GM23338 (cell line): ENCODE results near the gene MYO19. TPM values are rescaled to one million over a fixed set of nuclear protein-coding genes. Genes with fewer than 3 reads are reported as not detected.

Experiments used
- ATAC-seq: fragments of 200-7000 bp; cut with Tn5 transposase; 3 replicates; pipeline ENCODE4 v1.9.1; 2020
- DNase-seq: peaks from one replicate; pipeline ENCODE4 v3.0.0-alpha.2; 2015; ENCODE audit warnings: low spot score
- H2AFZ ChIP-seq: fragments of 200-600 bp; sonication (generic); 2 replicates; pipeline ENCODE4 v1.8.0; 2016; ENCODE audit warnings: antibody characterized with exemption, mild to moderate bottlenecking, moderate library complexity
- H3F3A ChIP-seq: fragments of 200-600 bp; sonication (generic); replicated peaks from 2 replicates; pipeline ENCODE4 v1.8.0; 2017; ENCODE audit warnings: antibody characterized with exemption, mixed run types, low read depth
- H3K27ac ChIP-seq: fragments of 200-600 bp; sonication (generic); 2 replicates; pipeline ENCODE4 v1.6.1; 2016; ENCODE audit warnings: low read depth
- H3K27me3 ChIP-seq: fragments of 200-600 bp; sonication (generic); 2 replicates; pipeline ENCODE4 v1.8.0; 2016; ENCODE audit warnings: mild to moderate bottlenecking, mixed run types, moderate library complexity; ENCODE audit not compliant: insufficient read depth
- H3K36me3 ChIP-seq: fragments of 200-600 bp; sonication (generic); 2 replicates; pipeline ENCODE4 v1.8.0; 2016; ENCODE audit warnings: mild to moderate bottlenecking; ENCODE audit not compliant: insufficient read depth
- H3K4me1 ChIP-seq: fragments of 200-600 bp; sonication (generic); 2 replicates; pipeline ENCODE4 v1.8.0; 2016; ENCODE audit warnings: mild to moderate bottlenecking, moderate library complexity; ENCODE audit not compliant: insufficient read depth
- H3K4me2 ChIP-seq: fragments of 200-600 bp; sonication (generic); 2 replicates; pipeline ENCODE4 v1.7.1; 2017; ENCODE audit warnings: mixed run types
- H3K4me3 ChIP-seq: fragments of 200-600 bp; sonication (generic); 2 replicates; pipeline ENCODE4 v1.6.1; 2016; ENCODE audit warnings: mixed run types
- H3K79me2 ChIP-seq: fragments of 200-600 bp; sonication (generic); replicated peaks from 2 replicates; pipeline ENCODE4 v1.8.0; 2017; ENCODE audit warnings: mild to moderate bottlenecking; ENCODE audit not compliant: insufficient read depth
- H3K9me2 ChIP-seq: fragments of 200-600 bp; sonication (generic); 2 replicates; pipeline ENCODE4 v1.8.0; 2017; ENCODE audit not compliant: insufficient read depth
- H4K20me1 ChIP-seq: fragments of 200-600 bp; sonication (generic); replicated peaks from 2 replicates; pipeline ENCODE4 v1.8.0; 2017; ENCODE audit warnings: mild to moderate bottlenecking; ENCODE audit not compliant: insufficient read depth
- H3K27ac Mint-ChIP-seq: 2 replicates; pipeline ENCODE4 v1.8.0; 2020; ENCODE audit warnings: inconsistent platforms, mild to moderate bottlenecking, moderate library complexity, mixed read lengths
- H3K27me3 Mint-ChIP-seq: 3 replicates; pipeline ENCODE4 v1.8.0; 2022; ENCODE audit warnings: low read depth, mild to moderate bottlenecking, moderate library complexity, mixed read lengths, inconsistent platforms; ENCODE audit not compliant: insufficient read depth, poor library complexity
- H3K36me3 Mint-ChIP-seq: 3 replicates; pipeline ENCODE4 v1.8.0; 2021; ENCODE audit warnings: low read depth, mild to moderate bottlenecking, inconsistent platforms, moderate library complexity, mixed read lengths
- H3K4me1 Mint-ChIP-seq: 3 replicates; pipeline ENCODE4 v1.8.0; 2020; ENCODE audit warnings: mild to moderate bottlenecking, inconsistent platforms, mixed read lengths
- H3K4me3 Mint-ChIP-seq: 3 replicates; pipeline ENCODE4 v1.8.0; 2021; ENCODE audit warnings: moderate library complexity, mild to moderate bottlenecking, inconsistent platforms, mixed read lengths
- H3K9me3 Mint-ChIP-seq: 3 replicates; pipeline ENCODE4 v1.8.0; 2020; ENCODE audit warnings: moderate library complexity, mild to moderate bottlenecking, inconsistent platforms, mixed read lengths
- EZH2 ChIP-seq: fragments of 200-600 bp; sonication (generic); IDR thresholded peaks from one replicate; pipeline ENCODE4 v1.8.0; 2017; ENCODE audit warnings: antibody characterized with exemption, mild to moderate bottlenecking, low read depth; ENCODE audit not compliant: unreplicated experiment
- EZH2phosphoT487 ChIP-seq: fragments of 200-600 bp; sonication (generic); IDR thresholded peaks from one replicate; pipeline ENCODE4 v1.8.1; 2018; ENCODE audit warnings: antibody characterized with exemption; ENCODE audit not compliant: unreplicated experiment
- JUNB ChIP-seq: IDR thresholded peaks from one replicate; pipeline ENCODE4 v1.6.1; 2016; ENCODE audit warnings: antibody characterized with exemption; ENCODE audit not compliant: unreplicated experiment
- REST ChIP-seq: IDR thresholded peaks from one replicate; pipeline ENCODE4 v1.6.1; 2018; ENCODE audit warnings: antibody characterized with exemption; ENCODE audit not compliant: unreplicated experiment
- STAT1 ChIP-seq: IDR thresholded peaks from one replicate; pipeline ENCODE4 v1.6.1; 2016; ENCODE audit warnings: antibody characterized with exemption; ENCODE audit not compliant: unreplicated experiment
- ZNF114 ChIP-seq: fragments of 250-450 bp; sonication (Bioruptor Pico); IDR thresholded peaks from 2 replicates; pipeline ENCODE4 v1.5.0; 2020; ENCODE audit warnings: mild to moderate bottlenecking, moderate library complexity
- ZNF331 ChIP-seq: fragments of 250-450 bp; sonication (Bioruptor Pico); IDR thresholded peaks from 2 replicates; pipeline ENCODE4 v1.5.0; 2020; ENCODE audit warnings: low read depth, mild to moderate bottlenecking, moderate library complexity
- polyA plus RNA-seq: library from polyadenylated mRNA; unstranded; fragments of >200 nt; fragmentation: Nextera tagmentation; extraction: Ambion mirVana; gene quantifications from 2 replicates; pipeline ENCODE4 v1.2.1, GENCODE V29; 2016
- total RNA-seq: library from RNA; depleted of rRNA; stranded (reverse); fragments of >200 nt; shearing (Covaris generic); gene quantifications from 2 replicates; pipeline ENCODE4 v1.2.3, GENCODE V29; 2014
- TF ChIP-seq, protein P1 (sequence below), 2 experiments: fragments of 200-600 bp in 1 of 2; sonication (generic) in 1 of 2; conservative IDR thresholded peaks; 2 replicates each; pipeline versions ENCODE4 v1.5.1 to v1.6.1; 2016 to 2017; ENCODE audit warnings: antibody characterized with exemption in 2 of 2, low read depth in 2 of 2, mild to moderate bottlenecking in 2 of 2, moderate library complexity in 1 of 2
- TF ChIP-seq, protein P2 (sequence below): fragments of 250-450 bp; sonication (Bioruptor Pico); IDR thresholded peaks from 2 replicates; pipeline ENCODE4 v1.5.0; 2020; ENCODE audit warnings: mild to moderate bottlenecking, moderate library complexity

MYO19 gene
- total and polyA plus RNA-seq, 2 experiments from 2014 or later = 37.9 to 150 TPM

DNA sequence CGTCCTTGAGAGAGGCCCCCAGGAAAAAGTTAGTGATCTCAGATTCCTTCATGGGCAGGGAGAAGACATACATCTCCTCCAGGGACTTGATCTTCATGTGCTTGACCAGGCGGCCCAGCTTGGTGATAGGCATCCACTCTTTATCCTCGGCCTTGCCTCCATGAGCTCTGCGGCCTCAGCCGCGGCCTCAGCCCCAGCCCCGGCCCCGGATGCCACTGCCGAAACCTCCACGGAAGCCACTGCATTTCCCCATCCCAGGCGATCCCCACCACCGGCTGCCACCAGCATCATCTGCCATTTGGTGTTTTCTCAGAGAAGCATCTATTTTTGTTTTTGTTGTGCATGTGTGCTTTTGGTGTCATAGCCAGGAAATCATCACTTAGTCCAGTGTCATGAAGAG, 40.4 kb upstream of the MYO19 start (continued):
- TF ChIP-seq REST = no peak

GRCh38 chr17:36566081-36566480, 31.4 kb upstream of the MYO19 start:
- ATAC-seq (no peak), DNase-seq (no peak)
- 0 out of 2 replicates have a peak, but pooled peaks cover 5% of the 10 kb centered on the region for H3K79me2 ChIP-seq
- no peak overlapping the region for H3K4me3 Mint-ChIP-seq
- no peak overlapping the region for H3K4me3 ChIP-seq
- no peaks in the 10 kb centered on the region for H3K27me3 Mint-ChIP-seq
- H3K9me3 Mint-ChIP-seq = no peaks in the 10 kb centered on the region
- peaks cover 14% of the 10 kb centered on the region; the same call in 1 of the 2 replicates for H4K20me1 ChIP-seq
- no peaks in the 10 kb centered on the region for H3K4me1 Mint-ChIP-seq
- no peak overlapping the region for H3K27ac Mint-ChIP-seq
- H3K27ac ChIP-seq = no peak overlapping the region
- H3K4me2 ChIP-seq = no peak overlapping the region
- H3K27me3 ChIP-seq = no peaks in the 10 kb centered on the region
- H3F3A ChIP-seq = peaks cover 4% of the 10 kb centered on the region; the same call in 1 of the 2 replicates
- no peaks in the 10 kb centered on the region for H3K4me1 ChIP-seq
- peaks cover 45% of the 10 kb centered on the region for H3K36me3 Mint-ChIP-seq
- H3K9me2 ChIP-seq = no peaks in the 10 kb centered on the region
- no peak overlapping the region for H2AFZ ChIP-seq
- peaks cover 35% of the 10 kb centered on the region for H3K36me3 ChIP-seq
- TF ChIP-seq ZNF114 (CRISPR knock-in tag) (no peak), JUNB (no peak), STAT1 (no peak), EZH2phosphoT487 (no peak), EZH2 (no peak), ZNF331 (CRISPR knock-in tag) (no peak), REST (no peak)
- TF ChIP-seq, protein P1, sequence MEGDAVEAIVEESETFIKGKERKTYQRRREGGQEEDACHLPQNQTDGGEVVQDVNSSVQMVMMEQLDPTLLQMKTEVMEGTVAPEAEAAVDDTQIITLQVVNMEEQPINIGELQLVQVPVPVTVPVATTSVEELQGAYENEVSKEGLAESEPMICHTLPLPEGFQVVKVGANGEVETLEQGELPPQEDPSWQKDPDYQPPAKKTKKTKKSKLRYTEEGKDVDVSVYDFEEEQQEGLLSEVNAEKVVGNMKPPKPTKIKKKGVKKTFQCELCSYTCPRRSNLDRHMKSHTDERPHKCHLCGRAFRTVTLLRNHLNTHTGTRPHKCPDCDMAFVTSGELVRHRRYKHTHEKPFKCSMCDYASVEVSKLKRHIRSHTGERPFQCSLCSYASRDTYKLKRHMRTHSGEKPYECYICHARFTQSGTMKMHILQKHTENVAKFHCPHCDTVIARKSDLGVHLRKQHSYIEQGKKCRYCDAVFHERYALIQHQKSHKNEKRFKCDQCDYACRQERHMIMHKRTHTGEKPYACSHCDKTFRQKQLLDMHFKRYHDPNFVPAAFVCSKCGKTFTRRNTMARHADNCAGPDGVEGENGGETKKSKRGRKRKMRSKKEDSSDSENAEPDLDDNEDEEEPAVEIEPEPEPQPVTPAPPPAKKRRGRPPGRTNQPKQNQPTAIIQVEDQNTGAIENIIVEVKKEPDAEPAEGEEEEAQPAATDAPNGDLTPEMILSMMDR (conservative IDR thresholded peaks at IDR 0.05; ENCODE audit: low read depth in 2 of 2) = no peak
- TF ChIP-seq, protein P2, sequence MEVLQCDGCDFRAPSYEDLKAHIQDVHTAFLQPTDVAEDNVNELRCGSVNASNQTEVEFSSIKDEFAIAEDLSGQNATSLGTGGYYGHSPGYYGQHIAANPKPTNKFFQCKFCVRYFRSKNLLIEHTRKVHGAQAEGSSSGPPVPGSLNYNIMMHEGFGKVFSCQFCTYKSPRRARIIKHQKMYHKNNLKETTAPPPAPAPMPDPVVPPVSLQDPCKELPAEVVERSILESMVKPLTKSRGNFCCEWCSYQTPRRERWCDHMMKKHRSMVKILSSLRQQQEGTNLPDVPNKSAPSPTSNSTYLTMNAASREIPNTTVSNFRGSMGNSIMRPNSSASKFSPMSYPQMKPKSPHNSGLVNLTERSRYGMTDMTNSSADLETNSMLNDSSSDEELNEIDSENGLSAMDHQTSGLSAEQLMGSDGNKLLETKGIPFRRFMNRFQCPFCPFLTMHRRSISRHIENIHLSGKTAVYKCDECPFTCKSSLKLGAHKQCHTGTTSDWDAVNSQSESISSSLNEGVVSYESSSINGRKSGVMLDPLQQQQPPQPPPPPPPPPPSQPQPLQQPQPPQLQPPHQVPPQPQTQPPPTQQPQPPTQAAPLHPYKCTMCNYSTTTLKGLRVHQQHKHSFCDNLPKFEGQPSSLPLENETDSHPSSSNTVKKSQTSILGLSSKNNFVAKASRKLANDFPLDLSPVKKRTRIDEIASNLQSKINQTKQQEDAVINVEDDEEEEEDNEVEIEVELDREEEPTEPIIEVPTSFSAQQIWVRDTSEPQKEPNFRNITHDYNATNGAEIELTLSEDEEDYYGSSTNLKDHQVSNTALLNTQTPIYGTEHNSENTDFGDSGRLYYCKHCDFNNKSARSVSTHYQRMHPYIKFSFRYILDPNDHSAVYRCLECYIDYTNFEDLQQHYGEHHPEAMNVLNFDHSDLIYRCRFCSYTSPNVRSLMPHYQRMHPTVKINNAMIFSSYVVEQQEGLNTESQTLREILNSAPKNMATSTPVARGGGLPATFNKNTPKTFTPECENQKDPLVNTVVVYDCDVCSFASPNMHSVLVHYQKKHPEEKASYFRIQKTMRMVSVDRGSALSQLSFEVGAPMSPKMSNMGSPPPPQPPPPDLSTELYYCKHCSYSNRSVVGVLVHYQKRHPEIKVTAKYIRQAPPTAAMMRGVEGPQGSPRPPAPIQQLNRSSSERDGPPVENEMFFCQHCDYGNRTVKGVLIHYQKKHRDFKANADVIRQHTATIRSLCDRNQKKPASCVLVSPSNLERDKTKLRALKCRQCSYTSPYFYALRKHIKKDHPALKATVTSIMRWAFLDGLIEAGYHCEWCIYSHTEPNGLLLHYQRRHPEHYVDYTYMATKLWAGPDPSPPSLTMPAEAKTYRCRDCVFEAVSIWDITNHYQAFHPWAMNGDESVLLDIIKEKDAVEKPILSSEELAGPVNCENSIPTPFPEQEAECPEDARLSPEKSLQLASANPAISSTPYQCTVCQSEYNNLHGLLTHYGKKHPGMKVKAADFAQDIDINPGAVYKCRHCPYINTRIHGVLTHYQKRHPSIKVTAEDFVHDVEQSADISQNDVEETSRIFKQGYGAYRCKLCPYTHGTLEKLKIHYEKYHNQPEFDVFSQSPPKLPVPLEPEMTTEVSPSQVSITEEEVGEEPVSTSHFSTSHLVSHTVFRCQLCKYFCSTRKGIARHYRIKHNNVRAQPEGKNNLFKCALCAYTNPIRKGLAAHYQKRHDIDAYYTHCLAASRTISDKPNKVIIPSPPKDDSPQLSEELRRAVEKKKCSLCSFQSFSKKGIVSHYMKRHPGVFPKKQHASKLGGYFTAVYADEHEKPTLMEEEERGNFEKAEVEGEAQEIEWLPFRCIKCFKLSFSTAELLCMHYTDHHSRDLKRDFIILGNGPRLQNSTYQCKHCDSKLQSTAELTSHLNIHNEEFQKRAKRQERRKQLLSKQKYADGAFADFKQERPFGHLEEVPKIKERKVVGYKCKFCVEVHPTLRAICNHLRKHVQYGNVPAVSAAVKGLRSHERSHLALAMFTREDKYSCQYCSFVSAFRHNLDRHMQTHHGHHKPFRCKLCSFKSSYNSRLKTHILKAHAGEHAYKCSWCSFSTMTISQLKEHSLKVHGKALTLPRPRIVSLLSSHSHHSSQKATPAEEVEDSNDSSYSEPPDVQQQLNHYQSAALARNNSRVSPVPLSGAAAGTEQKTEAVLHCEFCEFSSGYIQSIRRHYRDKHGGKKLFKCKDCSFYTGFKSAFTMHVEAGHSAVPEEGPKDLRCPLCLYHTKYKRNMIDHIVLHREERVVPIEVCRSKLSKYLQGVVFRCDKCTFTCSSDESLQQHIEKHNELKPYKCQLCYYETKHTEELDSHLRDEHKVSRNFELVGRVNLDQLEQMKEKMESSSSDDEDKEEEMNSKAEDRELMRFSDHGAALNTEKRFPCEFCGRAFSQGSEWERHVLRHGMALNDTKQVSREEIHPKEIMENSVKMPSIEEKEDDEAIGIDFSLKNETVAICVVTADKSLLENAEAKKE (CRISPR knock-in tag) = no peak
